Nephron progenitor cell (in vitro differentiated cells): ENCODE data around the gene AP1S1.
A peak's percentile ranks its signal among the peaks of the same experiment; 100 is the strongest.

ENCODE experiments used
- DNase-seq: peaks from one replicate; pipeline ENCODE4 v3.0.0; 2021
- H3K27ac Mint-ChIP-seq: 2 replicates; pipeline ENCODE4 v1.8.0; 2021; ENCODE audit warnings: mild to moderate bottlenecking, moderate library complexity, mixed read lengths
- H3K27me3 Mint-ChIP-seq: 2 replicates; pipeline ENCODE4 v1.8.0; 2021; ENCODE audit warnings: mild to moderate bottlenecking, low read depth, mixed read lengths; ENCODE audit not compliant: poor library complexity
- H3K36me3 Mint-ChIP-seq: 2 replicates; pipeline ENCODE4 v1.8.0; 2021; ENCODE audit warnings: low read depth, mixed read lengths
- H3K4me1 Mint-ChIP-seq: 2 replicates; pipeline ENCODE4 v1.8.0; 2021; ENCODE audit warnings: mixed read lengths
- H3K4me3 Mint-ChIP-seq: 2 replicates; pipeline ENCODE4 v1.8.0; 2021; ENCODE audit warnings: mild to moderate bottlenecking, moderate library complexity, mixed read lengths
- H3K9me3 Mint-ChIP-seq: 2 replicates; pipeline ENCODE4 v1.8.0; 2021; ENCODE audit warnings: mild to moderate bottlenecking, moderate library complexity, mixed read lengths
- TF ChIP-seq, protein P1 (sequence below): fragments of 200-600 bp; sonication (generic); IDR thresholded peaks from 2 replicates; pipeline ENCODE4 v1.5.0; 2021; ENCODE audit warnings: antibody characterized with exemption

AP1S1 gene

DNA sequence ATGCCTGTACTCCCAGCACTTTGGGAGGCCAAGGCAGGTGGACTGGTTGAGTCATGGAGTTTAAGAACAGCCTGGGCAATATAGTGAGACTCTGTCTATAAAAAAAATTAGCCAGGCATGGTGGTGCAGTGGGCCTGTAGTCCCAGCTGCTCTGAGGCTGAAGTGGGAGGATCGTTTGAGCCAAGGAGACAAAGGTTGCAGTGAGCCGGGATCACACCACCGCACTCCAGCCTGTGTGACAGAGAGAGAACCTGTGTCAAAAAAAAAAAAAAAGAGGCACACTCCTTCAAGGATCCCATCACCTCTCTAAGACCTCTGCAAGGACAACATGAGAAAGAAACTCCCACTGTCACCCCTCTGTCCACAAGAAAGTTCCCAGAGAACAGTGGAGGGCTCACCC lies 21.4 kb downstream of the AP1S1 start:
- Mint-ChIP-seq H3K9me3 (peaks cover 2% of the 10 kb centered on the region), H3K27me3 (peaks cover 100% of the 10 kb centered on the region), H3K27ac (no peak overlapping the region), H3K4me1 (peaks cover 34% of the 10 kb centered on the region), H3K36me3 (no peaks in the 10 kb centered on the region), H3K4me3 (no peak overlapping the region)
- no peak for DNase-seq
- TF ChIP-seq, protein P1, sequence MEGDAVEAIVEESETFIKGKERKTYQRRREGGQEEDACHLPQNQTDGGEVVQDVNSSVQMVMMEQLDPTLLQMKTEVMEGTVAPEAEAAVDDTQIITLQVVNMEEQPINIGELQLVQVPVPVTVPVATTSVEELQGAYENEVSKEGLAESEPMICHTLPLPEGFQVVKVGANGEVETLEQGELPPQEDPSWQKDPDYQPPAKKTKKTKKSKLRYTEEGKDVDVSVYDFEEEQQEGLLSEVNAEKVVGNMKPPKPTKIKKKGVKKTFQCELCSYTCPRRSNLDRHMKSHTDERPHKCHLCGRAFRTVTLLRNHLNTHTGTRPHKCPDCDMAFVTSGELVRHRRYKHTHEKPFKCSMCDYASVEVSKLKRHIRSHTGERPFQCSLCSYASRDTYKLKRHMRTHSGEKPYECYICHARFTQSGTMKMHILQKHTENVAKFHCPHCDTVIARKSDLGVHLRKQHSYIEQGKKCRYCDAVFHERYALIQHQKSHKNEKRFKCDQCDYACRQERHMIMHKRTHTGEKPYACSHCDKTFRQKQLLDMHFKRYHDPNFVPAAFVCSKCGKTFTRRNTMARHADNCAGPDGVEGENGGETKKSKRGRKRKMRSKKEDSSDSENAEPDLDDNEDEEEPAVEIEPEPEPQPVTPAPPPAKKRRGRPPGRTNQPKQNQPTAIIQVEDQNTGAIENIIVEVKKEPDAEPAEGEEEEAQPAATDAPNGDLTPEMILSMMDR, result no peak

- H3K27ac Mint-ChIP-seq, result no peak overlapping the region
- TF ChIP-seq, protein P1, result no peak
- no peak for DNase-seq
- H3K4me3 Mint-ChIP-seq, result no peak overlapping the region
- no peaks in the 10 kb centered on the region for H3K36me3 Mint-ChIP-seq
- peaks cover 100% of the 10 kb centered on the region for H3K27me3 Mint-ChIP-seq
- peaks cover 28% of the 10 kb centered on the region for H3K4me1 Mint-ChIP-seq
- H3K9me3 Mint-ChIP-seq, result peaks cover 8% of the 10 kb centered on the region
Measured at GRCh38 chr7:101177644-101178043, 23.4 kb downstream of the AP1S1 start.

DNA sequence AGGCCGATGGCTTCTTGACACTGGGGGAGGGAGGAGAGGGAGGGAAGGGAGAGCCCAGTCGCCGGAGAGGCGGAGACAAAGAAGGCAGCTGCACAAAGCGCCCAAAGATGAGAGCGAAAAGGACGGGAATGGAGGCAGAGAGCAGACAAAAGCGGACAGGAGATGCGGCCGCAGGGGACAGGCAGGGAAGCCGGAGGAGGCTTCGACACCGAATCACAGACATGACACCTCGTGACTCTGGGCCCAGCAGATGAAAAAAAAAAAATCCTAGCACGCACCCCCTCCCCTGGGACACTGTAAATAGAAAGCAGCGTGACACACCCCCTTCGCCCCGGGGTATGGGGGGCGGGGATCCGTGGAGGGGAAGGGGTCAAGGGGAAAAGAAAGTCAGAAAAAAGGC lies 24.8 kb downstream of the AP1S1 start:
- H3K27me3 Mint-ChIP-seq, result peaks cover 90% of the 10 kb centered on the region
- no peak overlapping the region for H3K27ac Mint-ChIP-seq
- no peaks in the 10 kb centered on the region for H3K36me3 Mint-ChIP-seq
- peaks cover 23% of the 10 kb centered on the region for H3K4me1 Mint-ChIP-seq
- peaks cover 10% of the 10 kb centered on the region for H3K9me3 Mint-ChIP-seq
- TF ChIP-seq, protein P1, result no peak
- DNase-seq, result no peak
- peak overlapping the region; percentile 75 for H3K4me3 Mint-ChIP-seq

- H3K27ac Mint-ChIP-seq, result no peak overlapping the region
- H3K36me3 Mint-ChIP-seq, result no peaks in the 10 kb centered on the region
- H3K4me3 Mint-ChIP-seq, result peak overlapping the region; percentile 75
- TF ChIP-seq, protein P1, result no peak
- H3K4me1 Mint-ChIP-seq, result peaks cover 21% of the 10 kb centered on the region
- no peak for DNase-seq
- H3K9me3 Mint-ChIP-seq, result peaks cover 10% of the 10 kb centered on the region
- peaks cover 88% of the 10 kb centered on the region for H3K27me3 Mint-ChIP-seq
Measured at GRCh38 chr7:101179713-101180112, 25.4 kb downstream of the AP1S1 start.

GRCh38 chr7:101180130-101180755 lies 26.0 kb downstream of the AP1S1 start, which contains the start of gene NAT16:
NAT16 (minus strand) TSS chr7:101180293; CDS start chr7:101174807, 5,486 bp downstream.
- Mint-ChIP-seq H3K4me1 (peaks cover 21% of the 10 kb centered on the region), H3K27me3 (peaks cover 88% of the 10 kb centered on the region), H3K9me3 (peaks cover 10% of the 10 kb centered on the region), H3K4me3 (peak within 1 kb of the TSS; percentile 75), H3K27ac (no peak within 1 kb of the TSS), H3K36me3 (no peaks in the 10 kb centered on the region)
- DNase-seq, result no peak
- TF ChIP-seq, protein P1, result no peak

DNA sequence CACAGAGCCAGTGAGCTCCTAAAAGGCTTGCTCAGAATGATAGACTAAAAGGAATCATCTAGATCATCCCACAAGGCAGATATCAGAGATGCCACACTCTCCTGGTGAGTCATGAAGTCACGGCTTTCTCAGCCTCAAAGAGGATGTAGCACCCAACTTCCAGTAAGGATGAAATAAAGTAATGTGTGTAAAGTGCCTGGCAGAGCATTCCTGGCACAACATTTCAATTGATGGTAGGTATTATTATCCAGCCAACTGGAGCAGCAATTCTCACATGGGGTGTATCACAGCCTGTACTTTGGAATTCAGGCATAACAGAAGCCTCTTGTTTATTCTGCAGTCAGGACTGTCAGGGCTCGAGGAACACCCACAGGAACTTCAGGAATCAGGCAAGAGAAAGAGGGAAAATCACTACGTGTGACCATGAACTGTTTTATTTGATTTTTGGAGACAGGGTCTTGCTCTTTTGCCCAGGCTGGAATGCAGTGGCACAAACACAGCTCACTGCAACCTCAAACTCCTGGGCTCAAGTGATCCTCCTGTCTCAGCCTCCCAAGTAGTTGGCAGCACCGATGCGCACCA lies 31.1 kb downstream of the AP1S1 start:
- TF ChIP-seq, protein P1, result no peak
- H3K4me3 Mint-ChIP-seq, result no peak overlapping the region
- no peak for DNase-seq
- H3K27ac Mint-ChIP-seq, result no peak overlapping the region
- H3K9me3 Mint-ChIP-seq, result peaks cover 10% of the 10 kb centered on the region
- no peaks in the 10 kb centered on the region for H3K36me3 Mint-ChIP-seq
- peaks cover 14% of the 10 kb centered on the region for H3K4me1 Mint-ChIP-seq
- peaks cover 64% of the 10 kb centered on the region for H3K27me3 Mint-ChIP-seq
